Measurements from ENCODE around the gene ST8SIA5. TPM values are rescaled to one million over a fixed set of nuclear protein-coding genes. Genes with fewer than 3 reads are reported as not detected.

ST8SIA5 gene
- total RNA-seq, 1 donor, result 0.90 TPM

DNA sequence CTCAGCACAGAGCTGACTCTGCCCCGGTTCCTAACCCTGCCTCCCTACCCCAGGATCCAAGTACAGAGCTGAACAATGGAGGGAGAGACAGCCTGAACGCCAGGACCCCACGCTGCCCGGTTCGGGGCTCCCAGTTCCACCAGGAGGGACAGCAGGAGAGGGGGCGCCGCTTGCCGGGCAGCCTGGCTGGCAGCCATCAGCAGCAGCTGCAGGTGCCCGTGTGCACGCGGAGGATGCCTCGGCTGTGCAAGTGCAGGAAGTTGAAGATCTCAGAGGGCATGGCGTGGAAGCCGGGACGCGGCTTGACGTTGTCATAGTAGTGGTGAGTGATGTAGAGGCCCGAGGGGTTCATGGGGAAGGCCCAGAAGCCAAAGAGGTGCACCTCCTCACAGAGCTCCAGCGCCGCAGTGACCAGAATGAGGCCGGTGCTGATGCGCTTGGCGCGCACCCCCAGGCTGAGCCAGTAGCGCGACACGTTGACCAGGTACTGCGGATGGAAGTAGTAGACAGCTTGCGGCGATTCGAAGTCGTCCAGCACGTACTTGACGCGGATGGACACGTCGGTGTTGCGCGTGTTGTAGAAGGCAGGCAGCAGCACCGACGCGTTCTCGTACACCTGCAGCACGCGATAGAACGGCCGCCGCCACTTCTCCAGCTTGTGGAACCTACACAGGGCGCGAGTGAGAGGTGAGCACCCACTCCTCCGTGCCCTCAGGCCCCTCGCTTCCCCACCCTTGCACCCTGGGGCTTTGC is 76.8 kb downstream of the ST8SIA5 start:
- H3K4me3 ChIP-seq (ENCODE audit: low read depth, low read length), result no peak overlapping the region
- no peak for DNase-seq (ENCODE audit: low read depth)
- TF ChIP-seq, protein P1, sequence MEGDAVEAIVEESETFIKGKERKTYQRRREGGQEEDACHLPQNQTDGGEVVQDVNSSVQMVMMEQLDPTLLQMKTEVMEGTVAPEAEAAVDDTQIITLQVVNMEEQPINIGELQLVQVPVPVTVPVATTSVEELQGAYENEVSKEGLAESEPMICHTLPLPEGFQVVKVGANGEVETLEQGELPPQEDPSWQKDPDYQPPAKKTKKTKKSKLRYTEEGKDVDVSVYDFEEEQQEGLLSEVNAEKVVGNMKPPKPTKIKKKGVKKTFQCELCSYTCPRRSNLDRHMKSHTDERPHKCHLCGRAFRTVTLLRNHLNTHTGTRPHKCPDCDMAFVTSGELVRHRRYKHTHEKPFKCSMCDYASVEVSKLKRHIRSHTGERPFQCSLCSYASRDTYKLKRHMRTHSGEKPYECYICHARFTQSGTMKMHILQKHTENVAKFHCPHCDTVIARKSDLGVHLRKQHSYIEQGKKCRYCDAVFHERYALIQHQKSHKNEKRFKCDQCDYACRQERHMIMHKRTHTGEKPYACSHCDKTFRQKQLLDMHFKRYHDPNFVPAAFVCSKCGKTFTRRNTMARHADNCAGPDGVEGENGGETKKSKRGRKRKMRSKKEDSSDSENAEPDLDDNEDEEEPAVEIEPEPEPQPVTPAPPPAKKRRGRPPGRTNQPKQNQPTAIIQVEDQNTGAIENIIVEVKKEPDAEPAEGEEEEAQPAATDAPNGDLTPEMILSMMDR (IDR thresholded peaks at IDR 0.05; ENCODE audit: insufficient read depth, low read length), result no peak

DNA sequence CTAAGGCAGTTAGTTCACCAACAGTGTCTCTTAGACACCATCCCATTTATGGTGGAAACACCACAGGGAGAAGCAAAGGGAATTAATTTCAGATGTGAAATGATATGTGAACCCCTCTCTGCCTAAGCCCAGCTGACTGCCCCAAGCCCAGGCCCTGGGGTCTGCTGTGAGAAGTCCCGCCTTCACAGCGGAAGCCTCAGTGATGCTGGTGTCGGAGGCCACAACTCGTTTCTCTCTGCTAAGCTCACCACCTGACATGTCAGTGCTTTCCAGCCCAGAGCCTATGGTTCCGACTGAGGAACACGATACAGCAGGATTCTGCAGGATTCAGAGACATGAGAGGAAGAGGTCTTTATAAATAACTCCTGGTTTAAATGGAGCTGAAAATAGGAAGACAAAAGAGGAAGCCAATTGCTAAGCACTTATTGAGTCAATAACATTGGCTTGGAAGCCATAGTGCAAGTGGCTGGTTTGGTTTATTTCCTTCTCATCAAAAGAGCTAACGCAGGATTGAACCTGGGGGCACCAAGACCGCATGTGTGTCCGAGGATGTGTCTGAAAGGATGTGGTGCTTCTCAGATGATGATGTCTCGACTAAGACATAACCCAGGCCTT is 78.0 kb downstream of the ST8SIA5 start:
- no peak overlapping the region for H3K4me3 ChIP-seq (ENCODE audit: low read depth, low read length)

DNA sequence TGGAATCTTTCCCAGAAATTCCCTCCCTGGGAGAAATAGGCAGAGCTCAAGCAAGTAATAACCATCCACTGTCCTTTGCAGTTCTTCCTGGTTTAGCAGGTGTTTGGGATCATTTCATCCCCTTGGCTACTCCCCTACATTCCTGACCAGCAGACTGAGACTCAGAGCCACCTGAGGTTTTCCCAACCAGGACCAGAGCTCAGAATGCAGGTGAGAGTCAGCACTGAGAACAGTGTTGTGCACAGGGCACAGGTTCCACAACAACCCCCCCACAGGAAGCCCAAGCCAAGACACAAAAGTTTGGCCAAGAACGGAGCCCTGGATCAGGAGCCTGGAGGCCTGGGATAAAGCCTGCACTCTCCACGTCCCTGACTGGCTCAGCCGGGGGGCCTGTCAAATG is 78.8 kb downstream of the ST8SIA5 start:
- DNase-seq (ENCODE audit: low read depth), result no peak
- no peak overlapping the region for H3K4me3 ChIP-seq (ENCODE audit: low read depth, low read length)
- TF ChIP-seq, protein P1 (IDR thresholded peaks at IDR 0.05; ENCODE audit: insufficient read depth, low read length), result no peak

More for the DNA sequence above, 78.0 kb downstream of the ST8SIA5 start:
- DNase-seq (ENCODE audit: low read depth), result no peak
- TF ChIP-seq, protein P1 (IDR thresholded peaks at IDR 0.05; ENCODE audit: insufficient read depth, low read length), result no peak

DNA sequence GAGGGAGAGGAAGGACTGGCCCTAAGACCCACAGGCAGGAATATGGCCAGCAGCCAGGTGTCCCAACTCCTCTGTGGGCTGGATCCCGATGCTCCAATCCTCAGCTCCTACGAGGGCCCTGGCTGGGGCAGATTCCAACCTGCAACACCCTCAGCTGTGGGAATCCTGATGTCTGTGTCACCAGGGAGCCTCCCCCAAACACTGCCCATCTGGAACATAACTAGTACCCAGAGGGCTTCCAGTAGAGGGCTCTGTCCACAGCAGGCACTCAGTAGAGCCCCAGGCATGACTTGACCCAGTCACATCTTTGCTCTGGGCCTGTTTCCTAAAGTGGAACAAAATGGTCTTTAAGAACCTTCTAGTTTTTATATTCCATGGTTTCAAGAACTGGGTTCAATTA is 79.2 kb downstream of the ST8SIA5 start:
- no peak overlapping the region for H3K4me3 ChIP-seq (ENCODE audit: low read depth, low read length)
- TF ChIP-seq, protein P1 (IDR thresholded peaks at IDR 0.05; ENCODE audit: insufficient read depth, low read length), result no peak
- no peak for DNase-seq (ENCODE audit: low read depth)

DNA sequence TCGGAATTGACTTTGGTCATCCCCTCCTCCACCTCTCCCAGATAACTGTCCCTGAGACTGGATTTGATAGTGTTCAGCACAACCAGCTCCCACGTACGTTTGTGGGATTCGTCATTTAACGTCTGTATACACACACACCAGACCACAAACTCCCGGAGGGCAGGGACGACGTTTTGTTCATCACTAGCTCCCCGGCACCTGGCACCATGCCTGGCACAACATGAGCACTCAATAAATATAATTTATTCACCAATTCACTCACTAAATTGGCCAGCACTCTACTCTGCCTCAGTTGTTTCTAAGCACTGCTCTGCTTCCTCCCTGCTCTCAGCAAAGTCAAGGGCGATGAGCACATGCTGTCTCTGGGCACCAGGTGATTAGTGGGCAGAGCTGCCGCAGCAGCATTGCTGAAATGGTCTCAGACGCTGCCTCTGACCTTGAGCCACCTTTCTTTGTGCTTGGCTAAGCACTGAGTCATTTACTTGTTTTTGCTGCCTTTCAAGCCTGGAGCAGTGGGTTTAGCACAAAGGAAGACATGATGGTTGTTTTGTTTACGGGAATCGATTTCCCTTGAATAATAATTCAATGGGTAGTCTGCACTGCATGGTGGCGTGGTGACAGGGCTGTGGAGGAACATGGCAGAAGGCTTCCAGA is 80.5 kb downstream of the ST8SIA5 start:
- TF ChIP-seq, protein P1 (IDR thresholded peaks at IDR 0.05; ENCODE audit: insufficient read depth, low read length), result no peak
- H3K4me3 ChIP-seq (ENCODE audit: low read depth, low read length), result no peak overlapping the region
- no peak for DNase-seq (ENCODE audit: low read depth)

DNA sequence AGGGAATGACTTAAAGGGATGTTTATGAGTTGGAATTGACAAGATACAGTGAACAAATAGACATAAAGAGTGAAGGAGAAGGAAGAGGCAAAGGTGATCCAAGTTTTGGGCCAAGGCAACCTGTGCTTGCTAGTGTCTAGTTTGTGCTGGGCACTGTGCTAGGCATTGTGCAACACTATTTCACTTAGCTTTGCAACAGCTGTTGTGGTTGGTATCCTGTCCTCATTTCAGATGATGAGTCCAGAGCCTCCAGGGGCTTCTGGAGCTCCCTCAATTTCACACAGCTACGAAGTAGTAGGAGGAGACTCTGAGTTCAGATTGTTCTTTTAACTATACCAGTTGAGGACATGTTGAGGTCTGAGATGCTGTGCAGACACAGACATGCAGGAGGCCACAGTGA is 81.7 kb downstream of the ST8SIA5 start:
- TF ChIP-seq, protein P1 (IDR thresholded peaks at IDR 0.05; ENCODE audit: insufficient read depth, low read length), result no peak
- no peak for DNase-seq (ENCODE audit: low read depth)
- H3K4me3 ChIP-seq (ENCODE audit: low read depth, low read length), result no peak overlapping the region

Measured in fibroblast of the aortic adventitia (primary cell).